Ishikawa (cell line): ENCODE results near the gene CLNS1A.

Experiments
- CEBPB ChIP-seq: IDR thresholded peaks from 2 replicates; pipeline ENCODE4 v1.6.1; 2012
- EGR1 ChIP-seq: IDR thresholded peaks from 2 replicates; pipeline ENCODE4 v1.6.1; 2012
- EP300 ChIP-seq: IDR thresholded peaks from 2 replicates; pipeline ENCODE4 v1.6.1; 2012; ENCODE audit warnings: borderline replicate concordance
- FOXM1 ChIP-seq: IDR thresholded peaks from 2 replicates; pipeline ENCODE4 v1.6.1; 2012; ENCODE audit warnings: low read depth, borderline replicate concordance
- MAX ChIP-seq: IDR thresholded peaks from 2 replicates; pipeline ENCODE4 v1.6.1; 2012
- RAD21 ChIP-seq: IDR thresholded peaks from 2 replicates; pipeline ENCODE4 v1.6.1; 2012; ENCODE audit warnings: low read depth
- REST ChIP-seq: IDR thresholded peaks from 2 replicates; pipeline ENCODE4 v1.6.1; 2012; ENCODE audit warnings: low read depth, mild to moderate bottlenecking
- TAF1 ChIP-seq: IDR thresholded peaks from 2 replicates; pipeline ENCODE4 v1.6.1; 2012; ENCODE audit warnings: low read depth, mild to moderate bottlenecking

- no peak for TF ChIP-seq TAF1
- TF ChIP-seq EP300: no peak
- no peak for TF ChIP-seq RAD21
- TF ChIP-seq EGR1: no peak
- TF ChIP-seq MAX: no peak
- peak; percentile 73 for TF ChIP-seq CEBPB
- no peak for TF ChIP-seq FOXM1
- TF ChIP-seq REST: no peak
Measured at GRCh38 chr11:77596626-77597025, 41.0 kb downstream of the CLNS1A start.
